Measurements from ENCODE around the gene PPP1CC. TPM values are rescaled to one million over a fixed set of nuclear protein-coding genes. Genes with fewer than 3 reads are reported as not detected.

Gene PPP1CC
- total and polyA plus RNA-seq, 2 of the 4 experiments (the other 2 are of a cell fraction), result 71.0 to 126 TPM

- H2BK15ac ChIP-seq (ENCODE audit: low read depth, low read length), result no peak overlapping the region
- no peak overlapping the region for H2AFZ ChIP-seq (replicated peaks; ENCODE audit: low read length, poor library complexity)
- TF ChIP-seq FOS (IDR thresholded peaks at IDR 0.05; ENCODE audit: low read depth, low read length) (no peak), MAZ (IDR thresholded peaks at IDR 0.05; ENCODE audit: borderline replicate concordance, low read depth, low read length) (no peak), RAD21 (IDR thresholded peaks at IDR 0.05; ENCODE audit: low read length) (no peak), CHD1 (IDR thresholded peaks at IDR 0.05; ENCODE audit: low read depth, low read length) (no peak), RCOR1 (IDR thresholded peaks at IDR 0.05; ENCODE audit: insufficient replicate concordance, low read length) (no peak), MXI1 (IDR thresholded peaks at IDR 0.05; ENCODE audit: borderline replicate concordance, low read depth, low read length) (no peak)
- no peak overlapping the region for H2AK9ac ChIP-seq (replicated peaks; ENCODE audit: low read depth, low read length, poor library complexity)
- no peak overlapping the region for H4K5ac ChIP-seq (ENCODE audit: low read depth, low read length)
- H3K27me3 ChIP-seq (ENCODE audit: control insufficient read depth, insufficient read depth, low read length), result peaks cover 2% of the 10 kb centered on the region; the same call in 1 of the 2 replicates
- in situ Hi-C loops (cut with MboI; ENCODE audit: low sequenced_read_pairs), result no loop called here
- no peaks in the 10 kb centered on the region for H3K9me1 ChIP-seq (ENCODE audit: insufficient read depth, low read length)
- H2BK120ac ChIP-seq (ENCODE audit: low read depth, low read length), result no peak overlapping the region
- ChIA-PET CTCF (interaction anchor here (0.6 to 0.7 kb wide), 2 partner anchors 107 to 121 kb away, joined by 5 read pairs; no protein-coding TSS in a partner anchor), POLR2A (ENCODE audit: unreplicated experiment) (no interaction called here)
- no peak overlapping the region for H3K56ac ChIP-seq (ENCODE audit: extremely low read depth, insufficient read depth, low read length)
- no peak overlapping the region for H2BK20ac ChIP-seq (ENCODE audit: low read depth, low read length)
- no peaks in the 10 kb centered on the region for H3K79me1 ChIP-seq (ENCODE audit: low read depth in 1 of 2, low read length in 2 of 2)
- no peak overlapping the region for H3K9ac ChIP-seq (ENCODE audit: low read depth, low read length)
- H4K91ac ChIP-seq (ENCODE audit: insufficient read depth, low read depth, low read length), result no peak overlapping the region
- BruUV-seq (replicated peaks), result no TSS peak
- ATAC-seq (ENCODE audit: low read depth) (no peak), DNase-seq (no peak)
- dilution Hi-C loops (cut with HindIII; ENCODE audit: low sequenced_read_pairs, unreplicated experiment), result no loop called here
- H4K20me1 ChIP-seq (ENCODE audit: insufficient read depth, low read length), result no peaks in the 10 kb centered on the region
- H3K9me3 ChIP-seq (ENCODE audit: control insufficient read depth, insufficient read depth, low read length), result no peaks in the 10 kb centered on the region
- no peak overlapping the region for H3K18ac ChIP-seq (ENCODE audit: low read depth, low read length)
- no peak overlapping the region for H4K8ac ChIP-seq (ENCODE audit: low read depth in 2 of 2, low read length in 2 of 2)
- H2AK5ac ChIP-seq (ENCODE audit: low read depth, low read length), result no peak overlapping the region
- no peak overlapping the region for H3K14ac ChIP-seq (replicated peaks; ENCODE audit: low read depth, low read length)
- no CpG with 5 or more reads among the region's 3 CpGs for WGBS, 2 experiments (ENCODE audit: extremely low coverage in 2 of 2, insufficient read length in 1 of 2)
- no peak overlapping the region for H3K23ac ChIP-seq (ENCODE audit: low read depth, low read length)
- no peaks in the 10 kb centered on the region for H3K36me3 ChIP-seq (ENCODE audit: control insufficient read depth, insufficient read depth, low read length)
- H3K27ac ChIP-seq (ENCODE audit: insufficient read depth, low read length), result no peak overlapping the region
- intact Hi-C loops (cut with micrococcal nuclease), result no loop called here
- no peaks in the 10 kb centered on the region for H3K4me1 ChIP-seq (ENCODE audit: control insufficient read depth, insufficient read depth, low read length)
- no peak overlapping the region for H3K4me3 ChIP-seq (ENCODE audit: insufficient read depth, low read depth, low read length)
- no peak overlapping the region for H3K4me2 ChIP-seq (ENCODE audit: low read depth, low read length)
- no peak overlapping the region for H2BK5ac ChIP-seq (ENCODE audit: low read depth, low read length, poor library complexity, severe bottlenecking)
- H3K4ac ChIP-seq (ENCODE audit: low read depth, low read length), result no peak overlapping the region
Measured at GRCh38 chr12:110762891-110763290, 20.2 kb upstream of the PPP1CC start.
